Raji (cell line): ENCODE data around the gene MYO9A.

Source experiments
- POLR2A ChIP-seq: IDR thresholded peaks from 2 replicates; pipeline ENCODE4 v1.6.1; 2011; ENCODE audit warnings: low read depth, low read length, control low read depth; ENCODE audit not compliant: insufficient read depth

Gene MYO9A

DNA sequence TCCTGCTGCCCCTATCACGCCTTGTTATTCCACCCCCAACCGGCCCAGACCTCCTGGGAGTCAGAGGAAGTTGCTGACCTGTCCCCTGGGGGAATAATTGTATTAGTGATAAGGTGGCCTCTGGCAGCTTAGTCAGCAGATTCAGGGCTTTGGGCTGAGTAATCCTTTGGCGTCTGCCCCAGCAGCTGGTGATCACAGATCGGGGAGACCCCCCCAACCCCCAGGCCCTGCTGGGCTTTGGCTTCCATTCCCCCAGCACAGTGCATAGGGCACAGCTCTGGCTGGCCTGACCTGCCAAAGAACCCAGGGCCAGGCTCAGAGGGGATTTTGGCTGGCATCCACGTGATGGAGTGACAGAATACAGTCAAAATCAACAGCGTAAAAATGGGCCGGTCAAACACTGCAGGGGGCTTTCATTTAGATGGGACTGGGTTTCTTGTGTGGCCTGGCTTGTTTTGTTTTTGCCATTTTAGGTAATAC lies 311.5 kb downstream of the MYO9A start:
- no peak for TF ChIP-seq POLR2A

DNA sequence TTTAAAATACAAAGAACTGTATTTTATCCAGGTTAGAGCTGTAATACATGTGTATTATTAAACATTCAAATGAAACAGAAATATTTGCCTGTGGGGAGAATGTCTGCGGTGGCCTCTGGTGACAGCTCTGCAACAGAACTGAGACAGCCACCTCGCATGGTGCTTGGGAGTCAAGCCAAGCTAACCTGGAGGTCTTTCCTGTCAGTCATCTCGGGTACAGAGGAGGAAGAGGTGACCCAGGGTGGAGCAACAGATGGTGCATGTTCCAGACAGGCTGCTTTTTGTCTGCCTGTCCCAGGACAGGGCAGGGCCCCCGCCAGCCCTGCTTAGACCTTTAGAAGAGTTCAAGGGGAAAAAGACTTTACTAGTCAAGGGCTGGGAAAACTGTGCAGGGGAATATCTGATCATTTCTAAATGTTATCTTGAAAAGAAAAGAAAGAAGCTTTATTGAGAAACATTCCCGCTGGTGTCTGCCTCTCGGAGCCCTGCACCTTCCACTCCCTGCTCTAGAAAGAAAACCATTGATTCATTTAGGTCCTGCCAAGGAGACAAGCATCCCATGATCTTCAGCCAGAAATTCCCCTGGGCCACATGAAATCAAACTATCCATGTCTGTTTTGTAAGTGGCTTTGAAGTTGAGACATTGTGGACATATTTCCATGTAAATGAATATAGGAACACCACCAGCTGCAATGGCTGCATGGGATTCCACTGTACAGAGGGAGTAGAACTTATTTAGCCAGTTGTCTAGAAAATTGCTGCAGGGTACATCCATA lies 313.1 kb downstream of the MYO9A start:
- TF ChIP-seq POLR2A: no peak

DNA sequence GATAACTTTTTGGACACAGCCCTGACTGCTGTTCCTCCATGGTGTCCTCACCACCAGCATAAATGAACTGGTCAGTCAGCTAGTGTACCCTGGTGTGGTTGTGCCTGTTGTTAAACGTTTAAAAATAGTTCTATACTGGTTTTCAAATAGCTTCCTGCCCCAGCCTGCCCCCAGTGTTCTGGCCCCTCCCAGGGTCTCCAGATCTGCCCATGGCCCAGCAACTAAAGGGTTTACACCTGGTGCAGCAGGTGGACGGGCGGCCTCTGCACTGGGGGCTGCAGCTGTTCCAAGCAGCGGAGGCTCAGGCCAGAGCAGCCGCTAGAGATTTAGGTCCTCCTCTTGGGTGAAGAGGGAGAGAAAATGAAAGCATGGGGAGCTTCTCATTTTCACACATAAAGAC lies 313.7 kb downstream of the MYO9A start:
- TF ChIP-seq POLR2A: no peak

DNA sequence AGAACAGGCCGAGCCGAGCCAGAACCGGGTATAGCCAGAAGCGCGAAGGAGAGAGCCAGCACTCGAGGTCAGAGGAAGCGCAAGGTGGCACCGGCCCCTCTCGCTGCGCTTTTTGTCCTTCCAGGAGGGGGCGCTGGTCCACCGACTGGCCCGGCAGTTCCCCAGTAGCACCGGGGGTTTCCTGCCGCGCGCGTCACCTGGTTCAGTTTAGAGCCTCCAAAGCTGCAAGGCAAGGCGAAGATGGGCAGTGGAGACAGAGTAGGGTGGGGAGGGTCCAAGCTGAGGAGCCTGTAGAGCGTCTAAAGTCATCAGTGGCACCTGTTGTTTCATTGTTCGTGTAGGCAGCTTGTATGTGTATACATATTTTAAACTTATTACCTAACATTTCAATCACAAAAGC lies 315.2 kb downstream of the MYO9A start:
- TF ChIP-seq POLR2A: no peak

DNA sequence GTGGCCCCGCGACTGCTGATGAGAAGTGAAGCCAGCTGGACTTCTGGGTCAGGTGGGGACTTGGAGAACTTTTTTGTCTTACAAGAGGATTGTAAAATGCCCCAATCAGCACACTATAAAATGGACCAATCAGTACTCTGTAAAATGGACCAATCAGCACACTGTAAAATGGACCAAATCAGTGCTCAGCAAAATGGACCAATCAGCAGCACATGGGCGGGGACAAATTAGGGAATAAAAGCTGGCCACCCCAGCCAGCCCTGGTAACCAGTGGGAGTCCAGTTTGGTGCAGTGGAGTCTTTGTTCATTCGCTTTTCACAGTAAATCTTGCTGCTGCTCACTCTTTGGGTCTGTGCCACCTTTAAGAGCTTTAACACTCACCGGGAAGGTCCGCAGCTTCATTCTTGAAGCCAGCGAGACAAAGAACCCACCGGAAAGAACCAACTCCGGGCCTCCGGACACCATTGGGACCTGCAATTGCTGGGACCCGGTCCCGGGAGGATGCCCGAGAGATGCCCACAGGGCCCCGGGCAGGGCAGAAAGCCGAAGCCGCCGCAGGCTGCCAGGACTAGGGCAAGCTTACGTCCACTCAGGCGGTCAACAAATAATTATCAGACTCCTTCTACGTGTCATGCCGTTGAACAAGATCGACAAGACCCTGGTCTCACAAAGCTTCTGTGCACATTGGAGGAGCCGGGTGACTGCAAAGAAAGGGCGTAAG lies 315.9 kb downstream of the MYO9A start:
- TF ChIP-seq POLR2A: no peak

DNA sequence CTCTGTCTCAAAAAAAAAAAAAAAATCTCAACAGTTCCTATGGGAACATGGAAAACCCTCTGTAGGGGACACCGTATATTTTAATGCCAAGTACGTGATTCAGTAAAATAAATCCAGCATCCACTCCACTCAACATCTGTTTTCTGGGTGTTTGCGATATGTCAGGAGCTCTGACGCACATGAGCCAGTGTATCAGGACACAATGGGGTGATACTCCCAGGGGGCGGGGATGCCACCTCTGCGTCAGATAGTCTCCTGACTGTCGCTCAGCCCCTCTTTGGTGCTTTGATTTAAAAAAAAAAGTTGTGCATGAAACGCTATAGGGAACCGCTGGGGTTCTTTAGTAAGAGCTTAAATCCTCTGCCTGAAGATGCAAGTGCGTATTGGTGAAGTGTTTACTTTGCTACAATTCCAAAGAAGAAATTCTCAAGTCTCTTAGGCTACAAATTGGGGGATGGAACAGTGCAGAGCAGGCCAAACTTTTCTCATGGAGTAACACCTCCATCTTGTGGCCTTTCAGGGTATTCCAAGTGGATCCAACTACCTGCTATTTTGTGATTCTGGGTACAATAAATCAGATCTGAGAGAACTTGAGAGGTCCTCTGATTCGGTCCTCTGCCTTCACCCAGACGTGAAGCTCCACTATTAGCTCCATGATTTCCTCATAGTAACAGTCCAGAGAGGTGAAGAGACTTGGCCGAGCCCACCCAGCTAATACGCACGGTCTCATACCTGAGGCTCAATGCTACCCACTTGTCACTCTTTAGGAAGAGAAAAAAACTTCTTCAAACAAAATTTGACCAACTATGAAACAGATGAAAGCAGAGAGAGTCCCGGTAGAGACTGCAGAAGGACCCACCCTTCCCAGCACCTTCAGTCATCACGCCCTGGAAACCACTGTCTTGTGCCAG lies 316.9 kb downstream of the MYO9A start:
- no peak for TF ChIP-seq POLR2A

DNA sequence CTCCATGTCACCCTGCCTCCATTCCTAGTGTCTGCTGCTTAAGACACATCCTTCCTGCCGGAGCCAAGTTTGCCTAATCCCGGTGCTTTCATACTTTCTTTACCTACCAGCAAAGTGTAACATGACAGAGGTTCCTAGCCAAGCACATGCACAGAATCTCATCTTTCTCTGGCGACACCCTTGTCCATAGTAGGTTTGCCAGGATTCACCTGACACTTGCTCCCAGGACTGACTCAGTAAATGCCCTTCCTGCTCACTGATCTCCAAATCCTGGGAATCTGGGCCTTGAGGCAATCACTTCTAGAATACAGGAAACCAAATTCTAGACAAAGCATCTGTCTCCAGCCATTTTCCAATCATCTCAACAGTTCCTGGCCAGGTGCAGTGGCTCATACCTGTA lies 317.8 kb downstream of the MYO9A start:
- no peak for TF ChIP-seq POLR2A

DNA sequence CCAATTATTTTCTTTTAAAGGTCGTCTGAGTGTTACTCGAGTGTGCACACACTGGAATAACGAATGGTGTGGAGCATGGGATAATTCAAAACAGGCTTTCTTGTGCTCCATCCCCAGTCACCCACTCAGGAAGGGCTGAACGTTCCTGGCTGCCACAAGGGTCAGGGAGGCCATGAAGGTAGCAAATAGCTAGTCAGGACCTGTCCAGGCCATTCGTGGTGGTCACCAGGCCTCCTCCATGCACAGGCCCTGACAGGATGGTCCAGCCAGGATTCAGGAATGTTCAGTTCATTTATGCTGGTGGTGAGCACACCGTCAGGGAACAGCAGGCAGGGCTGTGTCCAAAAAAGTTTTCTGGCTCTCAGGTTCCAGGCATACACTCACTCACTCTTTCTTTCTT lies 319.3 kb downstream of the MYO9A start:
- no peak for TF ChIP-seq POLR2A

DNA sequence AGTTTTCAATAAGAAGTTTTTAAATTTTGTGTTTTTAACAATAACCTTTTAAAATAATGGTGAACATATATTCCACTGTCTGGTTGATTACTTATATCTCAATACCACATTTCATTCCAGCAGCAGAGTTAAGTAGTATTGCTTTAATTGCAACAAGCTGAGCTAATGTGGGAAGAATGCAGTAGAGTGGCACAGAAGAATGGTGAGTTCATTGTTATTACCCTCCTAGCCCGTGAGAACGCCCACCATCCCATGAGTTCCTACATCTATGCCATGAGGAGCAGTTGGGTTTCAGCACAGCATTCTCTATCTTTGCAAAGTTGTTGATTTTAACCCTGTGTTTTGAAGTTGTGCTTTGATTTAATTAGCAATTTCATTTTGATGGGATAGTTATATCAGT lies 325.4 kb downstream of the MYO9A start:
- TF ChIP-seq POLR2A: no peak

DNA sequence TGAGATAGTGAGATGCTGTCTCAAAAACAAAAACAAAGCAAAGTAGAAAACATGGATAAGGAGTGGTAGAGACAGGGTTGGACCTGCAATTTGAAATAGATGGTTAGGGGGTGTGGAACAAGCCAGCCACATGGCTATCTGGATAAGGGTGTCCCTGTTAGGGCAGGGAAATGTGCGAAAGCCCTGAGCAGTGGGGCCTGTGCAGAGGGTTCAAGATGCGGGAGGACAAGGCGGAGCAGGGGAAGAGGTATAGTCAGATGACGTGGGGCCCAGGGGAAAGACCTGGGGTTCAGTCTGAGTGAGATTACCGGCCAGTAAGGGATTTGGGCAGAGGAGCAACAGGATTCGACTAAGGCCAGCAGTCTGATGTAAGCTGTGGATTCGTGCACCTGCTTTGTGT lies 326.0 kb downstream of the MYO9A start:
- no peak for TF ChIP-seq POLR2A

DNA sequence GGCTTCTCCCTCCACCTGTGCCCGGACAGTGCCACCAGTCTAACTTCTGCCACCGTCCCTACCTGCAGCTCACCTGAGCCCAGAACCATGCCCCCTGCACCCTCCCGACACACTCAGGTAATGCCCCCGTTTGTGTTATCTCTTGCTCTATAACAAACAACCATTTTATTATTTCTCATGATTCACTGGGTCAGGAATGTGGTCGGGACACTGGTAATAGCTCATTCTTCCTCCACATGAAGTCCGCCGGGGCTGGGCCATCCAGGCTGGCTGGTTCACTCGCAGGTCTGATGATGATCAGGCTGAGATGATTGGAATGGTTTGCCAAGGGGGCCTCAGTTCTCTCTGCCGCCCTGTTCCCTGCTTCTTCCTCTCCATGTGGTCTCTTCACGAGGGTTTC lies 327.9 kb downstream of the MYO9A start:
- no peak for TF ChIP-seq POLR2A

DNA sequence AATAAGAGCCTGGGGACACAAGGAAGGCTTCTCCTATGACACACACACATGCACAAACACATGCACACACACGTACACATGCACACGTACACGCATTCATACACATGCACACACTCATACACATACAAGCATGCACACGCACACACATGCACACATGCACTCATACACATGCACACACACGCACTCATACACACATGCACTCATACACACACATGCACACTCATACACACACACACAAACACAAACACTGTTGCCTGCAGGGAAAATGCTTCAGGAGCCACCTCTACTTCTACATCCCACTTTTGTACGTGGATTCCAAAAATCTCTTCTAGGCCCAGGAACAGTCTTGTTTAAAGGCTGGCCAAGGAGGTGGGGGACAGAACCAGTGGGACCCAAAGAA lies 328.3 kb downstream of the MYO9A start:
- no peak for TF ChIP-seq POLR2A

DNA sequence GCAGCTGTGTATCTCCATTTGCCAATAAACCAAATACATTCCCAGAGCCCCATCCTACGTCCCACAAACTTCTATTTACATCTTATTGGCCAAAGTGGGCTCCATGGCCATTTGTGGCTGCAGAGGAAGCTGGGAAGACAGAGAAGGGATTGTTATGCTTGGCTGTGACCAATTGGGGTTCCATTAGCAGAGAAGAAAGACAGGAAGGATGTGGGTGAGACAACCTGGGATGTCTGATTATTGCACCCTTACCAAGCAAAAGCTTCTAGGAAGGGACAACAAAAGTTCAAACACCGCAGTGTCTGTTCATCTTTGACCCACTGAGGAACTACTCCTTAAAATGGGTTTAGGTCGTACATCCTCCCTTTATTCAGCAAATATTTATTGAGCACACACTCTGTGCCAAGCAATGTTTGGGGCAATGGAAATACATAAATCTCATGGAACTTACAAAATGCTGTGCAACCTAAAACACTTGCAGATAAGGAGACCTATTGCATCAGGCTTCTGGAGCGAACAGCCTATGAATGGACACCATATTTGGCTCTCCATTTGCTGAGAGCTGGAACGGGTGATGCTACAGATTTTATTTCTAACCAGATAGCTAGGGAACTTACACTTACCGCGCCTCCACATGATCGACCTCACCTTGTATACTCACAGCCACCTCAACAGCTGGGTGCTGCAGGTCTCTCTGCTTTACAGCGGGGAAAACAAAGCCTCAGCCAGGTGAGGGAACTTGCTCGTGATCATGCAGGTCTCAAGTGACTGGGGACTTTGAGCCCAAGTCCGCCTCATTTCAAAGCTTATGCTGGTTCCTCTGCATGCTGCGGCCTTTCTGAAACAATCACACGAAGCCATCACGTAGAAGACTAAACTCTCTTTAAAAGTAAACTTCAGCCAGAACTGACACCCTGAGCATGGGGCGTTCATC lies 329.0 kb downstream of the MYO9A start:
- no peak for TF ChIP-seq POLR2A

DNA sequence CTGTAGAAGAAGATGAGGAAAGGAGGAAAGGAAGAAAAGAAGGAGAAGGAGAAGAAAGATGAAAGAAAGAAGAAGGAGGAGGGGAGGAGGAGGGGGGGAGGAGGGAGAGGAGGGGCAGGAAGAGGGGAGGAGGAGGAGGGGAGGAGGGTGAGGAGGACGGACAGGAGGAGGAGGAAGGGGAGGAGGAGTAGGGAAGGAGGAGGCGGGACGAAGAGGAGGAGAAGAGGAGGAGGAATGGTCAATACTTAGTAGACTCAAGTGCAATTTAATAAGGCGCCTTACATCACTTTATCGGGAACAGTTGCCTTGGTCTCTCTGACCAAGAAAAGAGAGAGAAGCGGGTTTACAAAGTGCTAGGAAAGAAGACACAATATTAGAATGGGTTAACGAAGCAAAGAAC lies 331.3 kb downstream of the MYO9A start:
- TF ChIP-seq POLR2A: no peak
